Measurements from ENCODE around the gene SPI1.

SPI1 gene

DNA sequence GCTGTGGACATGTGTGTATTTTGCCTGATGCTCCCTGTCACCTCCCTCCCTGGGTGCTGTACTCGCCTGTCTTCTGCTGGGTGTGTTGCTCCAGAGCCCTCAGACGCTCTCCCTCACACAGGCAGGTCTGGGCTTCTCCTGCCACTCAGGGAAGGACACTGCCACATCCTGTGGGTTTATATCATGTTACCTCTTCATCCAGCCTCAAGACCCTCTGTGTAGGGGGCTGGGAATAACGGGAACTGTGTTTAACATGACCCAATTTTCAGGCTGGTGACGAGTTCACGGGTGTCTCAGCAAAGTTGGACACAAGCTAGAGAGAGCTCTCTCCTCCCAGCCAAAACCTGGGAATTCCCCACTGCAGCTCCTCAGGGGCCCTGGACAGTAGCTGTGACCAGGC is 50.4 kb downstream of the SPI1 start:
- Histone ChIP-seq H4K20me1 (ENCODE audit: insufficient read depth) (no peaks in the 10 kb centered on the region), H2AFZ (ENCODE audit: low read depth) (no peak overlapping the region), H3K27me3 (ENCODE audit: insufficient read depth, low read depth) (no peaks in the 10 kb centered on the region), H3K4me2 (no peak overlapping the region), H3K4me3 (IDR thresholded peaks at IDR 0.05; ENCODE audit: insufficient read depth, low read depth, low read length) (no peak overlapping the region), H3K36me3 (ENCODE audit: insufficient read depth) (no peaks in the 10 kb centered on the region), H3K79me2 (ENCODE audit: insufficient read depth, low read depth) (no peaks in the 10 kb centered on the region), H3K4me1 (ENCODE audit: low read depth, poor library complexity, severe bottlenecking) (peaks cover 19% of the 10 kb centered on the region), H3K27ac (no peak overlapping the region), H3K9ac (no peak overlapping the region)
- TF ChIP-seq, protein P1, sequence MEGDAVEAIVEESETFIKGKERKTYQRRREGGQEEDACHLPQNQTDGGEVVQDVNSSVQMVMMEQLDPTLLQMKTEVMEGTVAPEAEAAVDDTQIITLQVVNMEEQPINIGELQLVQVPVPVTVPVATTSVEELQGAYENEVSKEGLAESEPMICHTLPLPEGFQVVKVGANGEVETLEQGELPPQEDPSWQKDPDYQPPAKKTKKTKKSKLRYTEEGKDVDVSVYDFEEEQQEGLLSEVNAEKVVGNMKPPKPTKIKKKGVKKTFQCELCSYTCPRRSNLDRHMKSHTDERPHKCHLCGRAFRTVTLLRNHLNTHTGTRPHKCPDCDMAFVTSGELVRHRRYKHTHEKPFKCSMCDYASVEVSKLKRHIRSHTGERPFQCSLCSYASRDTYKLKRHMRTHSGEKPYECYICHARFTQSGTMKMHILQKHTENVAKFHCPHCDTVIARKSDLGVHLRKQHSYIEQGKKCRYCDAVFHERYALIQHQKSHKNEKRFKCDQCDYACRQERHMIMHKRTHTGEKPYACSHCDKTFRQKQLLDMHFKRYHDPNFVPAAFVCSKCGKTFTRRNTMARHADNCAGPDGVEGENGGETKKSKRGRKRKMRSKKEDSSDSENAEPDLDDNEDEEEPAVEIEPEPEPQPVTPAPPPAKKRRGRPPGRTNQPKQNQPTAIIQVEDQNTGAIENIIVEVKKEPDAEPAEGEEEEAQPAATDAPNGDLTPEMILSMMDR (conservative IDR thresholded peaks at IDR 0.05; ENCODE audit: low read depth, low read length), result no peak

DNA sequence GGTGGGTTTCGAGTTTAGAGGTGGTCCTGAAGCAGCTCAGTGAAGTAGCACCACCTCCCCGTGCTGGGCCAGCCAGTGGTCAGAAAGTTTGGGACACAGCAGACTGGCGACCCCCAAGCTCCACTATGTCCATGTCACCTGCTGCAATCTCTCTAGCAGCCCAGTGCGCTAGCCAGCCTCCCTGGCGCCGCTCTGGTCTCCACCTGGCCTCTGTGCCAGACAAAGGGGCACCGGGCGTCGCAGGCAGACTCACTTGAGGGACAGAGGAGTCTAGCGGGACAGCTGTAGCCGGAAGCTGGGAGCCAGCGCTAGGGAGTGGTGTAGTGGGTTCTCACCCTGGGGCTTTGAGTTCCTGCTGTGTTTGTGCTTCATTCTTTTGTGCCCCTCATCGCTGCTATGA is 51.3 kb downstream of the SPI1 start:
- H3K4me3 ChIP-seq (IDR thresholded peaks at IDR 0.05; ENCODE audit: insufficient read depth, low read depth, low read length), result no peak overlapping the region
- H2AFZ ChIP-seq (ENCODE audit: low read depth), result no peak overlapping the region
- H3K4me2 ChIP-seq, result no peak overlapping the region
- TF ChIP-seq, protein P1 (conservative IDR thresholded peaks at IDR 0.05; ENCODE audit: low read depth, low read length), result no peak
- no peaks in the 10 kb centered on the region for H3K79me2 ChIP-seq (ENCODE audit: insufficient read depth, low read depth)
- H3K9ac ChIP-seq, result no peak overlapping the region
- H3K4me1 ChIP-seq (ENCODE audit: low read depth, poor library complexity, severe bottlenecking), result peaks cover 19% of the 10 kb centered on the region
- no peak overlapping the region for H3K27ac ChIP-seq
- no peaks in the 10 kb centered on the region for H3K27me3 ChIP-seq (ENCODE audit: insufficient read depth, low read depth)
- no peaks in the 10 kb centered on the region for H4K20me1 ChIP-seq (ENCODE audit: insufficient read depth)
- H3K36me3 ChIP-seq (ENCODE audit: insufficient read depth), result no peaks in the 10 kb centered on the region

DNA sequence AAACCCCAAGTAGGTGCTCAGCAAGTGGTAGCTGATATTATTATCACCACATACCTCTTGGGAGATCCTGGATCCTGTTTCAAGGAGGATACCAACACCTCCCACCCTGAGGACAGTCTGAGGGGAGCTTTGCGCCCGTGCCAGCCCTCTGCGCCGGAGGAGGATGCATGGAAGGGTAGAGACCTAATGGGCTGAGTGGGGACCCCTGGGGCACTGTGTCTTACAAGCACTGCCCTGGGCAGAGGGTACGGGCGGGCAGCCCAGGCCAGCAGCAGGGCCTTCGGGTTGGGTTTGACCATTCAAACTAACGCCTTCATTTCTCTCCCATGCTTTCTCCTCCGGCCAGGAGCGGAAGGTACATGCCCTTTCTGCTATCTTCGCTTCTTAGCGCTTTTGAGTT is 52.1 kb downstream of the SPI1 start:
- Histone ChIP-seq H3K27me3 (ENCODE audit: insufficient read depth, low read depth) (no peaks in the 10 kb centered on the region), H3K4me1 (ENCODE audit: low read depth, poor library complexity, severe bottlenecking) (peaks cover 19% of the 10 kb centered on the region), H3K4me3 (IDR thresholded peaks at IDR 0.05; ENCODE audit: insufficient read depth, low read depth, low read length) (no peak overlapping the region), H4K20me1 (ENCODE audit: insufficient read depth) (no peaks in the 10 kb centered on the region), H3K9ac (no peak overlapping the region; the same call in 1 of the 2 replicates), H3K27ac (peak overlapping the region; percentile 24; the same call in 1 of the 2 replicates), H2AFZ (ENCODE audit: low read depth) (no peak overlapping the region), H3K4me2 (peak overlapping the region; percentile 37; the same call in 1 of the 2 replicates), H3K36me3 (ENCODE audit: insufficient read depth) (no peaks in the 10 kb centered on the region), H3K79me2 (ENCODE audit: insufficient read depth, low read depth) (no peaks in the 10 kb centered on the region)
- TF ChIP-seq, protein P1 (conservative IDR thresholded peaks at IDR 0.05; ENCODE audit: low read depth, low read length), result no peak

DNA sequence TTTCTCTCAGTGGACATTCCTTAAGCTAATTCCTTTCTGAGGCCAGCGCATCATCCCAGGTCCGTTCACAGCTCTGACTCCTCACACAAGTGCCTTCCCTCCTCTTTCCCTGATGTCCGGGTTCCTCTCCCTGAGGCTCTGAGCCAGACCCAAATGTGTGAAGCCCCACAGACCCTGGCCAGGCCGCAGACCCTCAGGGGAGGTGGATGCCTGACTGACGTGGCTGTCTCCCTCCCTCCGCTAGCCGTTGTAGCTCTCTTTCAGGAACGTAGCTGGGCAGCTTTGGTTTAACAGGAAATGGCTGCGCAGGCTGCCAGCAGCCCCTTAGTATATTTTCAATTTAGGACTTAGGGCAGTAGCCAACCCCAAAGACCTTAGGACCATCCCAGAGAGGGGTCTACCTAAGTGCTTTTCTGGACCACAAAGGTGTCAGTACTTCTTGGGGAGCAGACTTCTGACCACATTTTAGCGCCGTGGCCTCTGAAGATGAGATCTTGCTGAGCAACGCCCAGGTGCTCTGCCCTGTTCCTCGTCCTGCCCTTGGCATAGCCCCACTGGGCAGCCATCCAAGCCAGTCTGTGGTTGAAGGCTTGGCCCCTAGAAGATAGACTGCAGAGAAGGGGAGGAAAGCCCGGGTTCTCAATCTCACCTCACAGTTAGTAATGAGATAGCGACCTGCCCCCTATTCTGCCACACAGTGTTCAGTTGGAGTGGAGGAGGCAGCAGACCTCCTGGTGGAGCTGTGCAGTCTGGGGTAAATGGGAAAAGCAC is 52.9 kb downstream of the SPI1 start:
- no peak overlapping the region for H3K4me3 ChIP-seq (IDR thresholded peaks at IDR 0.05; ENCODE audit: insufficient read depth, low read depth, low read length)
- H3K36me3 ChIP-seq (ENCODE audit: insufficient read depth), result no peaks in the 10 kb centered on the region
- no peaks in the 10 kb centered on the region for H4K20me1 ChIP-seq (ENCODE audit: insufficient read depth)
- H3K4me1 ChIP-seq (ENCODE audit: low read depth, poor library complexity, severe bottlenecking), result peaks cover 19% of the 10 kb centered on the region
- peak overlapping the region; percentile 37; the same call in 1 of the 2 replicates for H3K4me2 ChIP-seq
- peak overlapping the region; percentile 24; the same call in 1 of the 2 replicates for H3K27ac ChIP-seq
- no peak overlapping the region; the same call in 1 of the 2 replicates for H2AFZ ChIP-seq (ENCODE audit: low read depth)
- H3K9ac ChIP-seq, result no peak overlapping the region; the same call in 1 of the 2 replicates
- TF ChIP-seq, protein P1 (conservative IDR thresholded peaks at IDR 0.05; ENCODE audit: low read depth, low read length), result no peak
- no peaks in the 10 kb centered on the region for H3K27me3 ChIP-seq (ENCODE audit: insufficient read depth, low read depth)
- no peaks in the 10 kb centered on the region for H3K79me2 ChIP-seq (ENCODE audit: insufficient read depth, low read depth)

Data from KMS-11 (cell line).